ENCODE results near the gene ARFGAP2. TPM values are rescaled to one million over a fixed set of nuclear protein-coding genes. Genes with fewer than 3 reads are reported as not detected.
A peak's percentile ranks its signal among the peaks of the same experiment; 100 is the strongest.

ARFGAP2 gene
- total and polyA plus RNA-seq, 2 of the 8 experiments (the other 6 are each of a cell fraction or from before 2014, with no cell fraction given): 50.2 to 64.0 TPM

GRCh38 chr11:47179655-47179991 lies 2.9 kb upstream of the ARFGAP2 start:
- POLR2A ChIA-PET (ENCODE audit: partially characterized antibody): interaction anchor here (0.9 to 4.5 kb wide), 4 partner anchors 9 to 80 kb away, joined by 4 to 35 read pairs (median 14); partner anchors contain the start of genes DDB2 and NR1H3
- Histone ChIP-seq H2BK15ac (ENCODE audit: low read length) (no peak overlapping the region), H3K56ac (replicated peaks; ENCODE audit: insufficient read length, low read depth, low read length) (no peak overlapping the region), H3K23ac (ENCODE audit: insufficient read length) (no peak overlapping the region), H4K91ac (replicated peaks; ENCODE audit: insufficient read length, low read length) (no peak overlapping the region), H3K14ac (ENCODE audit: insufficient read length) (no peak overlapping the region), H4K5ac (ENCODE audit: insufficient read length, low read depth, low read length) (no peak overlapping the region), H3K4me1 (replicated peaks in 1 of 4; ENCODE audit: control insufficient read depth in 3 of 4, insufficient read depth in 4 of 4, low read length in 3 of 4) (peaks cover 0 to 10% (median 3%) of the 10 kb centered on the region in 4 experiments; a peak in 6 of 7 replicates), H3K23me2 (ENCODE audit: low read depth, low read length) (peaks cover 8% of the 10 kb centered on the region), H3K27ac (ENCODE audit: low read depth, low read length) (no peak overlapping the region), H3K9ac (replicated peaks in 1 of 4; ENCODE audit: extremely low read depth in 1 of 4, low read depth in 3 of 4, low read length in 3 of 4) (no peak overlapping the region), H2AK5ac (ENCODE audit: low read depth, low read length) (no peak overlapping the region), H4K20me1 (replicated peaks in 1 of 2; ENCODE audit: control insufficient read depth in 1 of 2, insufficient read depth in 2 of 2, low read length in 2 of 2) (peaks cover 0 to 10% of the 10 kb centered on the region in 2 experiments), H3K27me3 (replicated peaks in 1 of 4; ENCODE audit: control insufficient read depth in 3 of 4, extremely low read depth in 1 of 4, insufficient read depth in 3 of 4, low read length in 3 of 4) (no peaks in the 10 kb centered on the region), H2BK20ac (ENCODE audit: low read length) (no peak overlapping the region), H2BK12ac (ENCODE audit: low read depth, low read length) (no peak overlapping the region), H3K36me3 (ENCODE audit: control insufficient read depth in 2 of 4, insufficient read depth in 4 of 4, low read length in 3 of 4) (peaks cover 9 to 18% (median 11%) of the 10 kb centered on the region in 4 experiments; a peak in 7 of 8 replicates), H3K18ac (ENCODE audit: extremely low read depth, low read length) (no peak overlapping the region), H2BK5ac (ENCODE audit: low read depth, low read length) (no peak overlapping the region), H2BK120ac (replicated peaks; ENCODE audit: low read depth, low read length) (no peak overlapping the region), H3K4me3 (ENCODE audit: extremely low read depth in 1 of 4, insufficient read depth in 2 of 4, low read depth in 3 of 4, low read length in 4 of 4) (no peak overlapping the region), H2AFZ (ENCODE audit: low read length) (no peak overlapping the region), H3K9me3 (ENCODE audit: insufficient read depth in 2 of 2, low read depth in 1 of 2, low read length in 1 of 2) (no peaks in the 10 kb centered on the region), H4K8ac (ENCODE audit: extremely low read depth, insufficient read depth, low read length) (no peak overlapping the region), H3K4me2 (ENCODE audit: insufficient read depth in 1 of 2, low read depth in 2 of 2, low read length in 2 of 2) (no peak overlapping the region), H3K79me2 (ENCODE audit: control insufficient read depth in 1 of 2, insufficient read depth in 2 of 2, low read length in 2 of 2) (peaks cover 8 to 36% of the 10 kb centered on the region in 2 experiments), H3K4ac (replicated peaks; ENCODE audit: insufficient read length, low read depth, low read length) (no peak overlapping the region), H3K79me1 (ENCODE audit: low read depth, low read length) (peaks cover 12% of the 10 kb centered on the region)
- CTCF ChIA-PET (ENCODE audit: partially characterized antibody): interaction anchor here (0.5 to 16.6 kb wide), 28 partner anchors 9 to 367 kb away, joined by 3 to 247 read pairs (median 5); partner anchors contain the start of genes ACP2, DDB2, MYBPC3 and NR1H3
- DNase-seq (ENCODE audit: low read depth in 1 of 2, low spot score in 2 of 2) (peak in 1 of 2 experiments; percentile 65), FAIRE-seq (peak; percentile 48)
- TF ChIP-seq EGR1 (IDR thresholded peaks at IDR 0.05; ENCODE audit: borderline replicate concordance, low read depth, low read length) (no peak), RAD21 (IDR thresholded peaks at IDR 0.05 in 1 of 2, conservative IDR thresholded peaks at IDR 0.05 in 1 of 2; ENCODE audit: low read depth in 2 of 2, low read length in 2 of 2) (peak; percentile 71 to 76), HDAC6 (IDR thresholded peaks at IDR 0.05; ENCODE audit: low read depth, low read length) (no peak), SP1 (IDR thresholded peaks at IDR 0.05; ENCODE audit: low read depth, low read length) (no peak), CEBPB (IDR thresholded peaks at IDR 0.05; ENCODE audit: low read depth, low read length) (no peak), CTCF (IDR thresholded peaks at IDR 0.05; ENCODE audit: control extremely low read depth in 1 of 3, insufficient read depth in 1 of 3, low read depth in 1 of 3, low read length in 3 of 3) (peak in 2 of 3 experiments; percentile 72 to 81; a peak in 3 of 4 replicates)
- WGBS, 2 experiments (ENCODE audit: extremely low coverage in 1 of 2, insufficient coverage in 1 of 2, insufficient read length in 1 of 2, insufficient replicate concordance in 2 of 2, low coverage in 1 of 2, low lambda C conversion rate in 2 of 2, missing lambda C conversion rate in 1 of 2): 100% methylated on average over 1 of the region's 1 CpG; no CpG with 5 or more reads in 1 of the 2 experiments
